ENCODE results near the gene WNT3. TPM values are rescaled to one million over a fixed set of nuclear protein-coding genes. Genes with fewer than 3 reads are reported as not detected.

The WNT3 gene
- total RNA-seq, 4 donors from 2014 or later, result 0.27 to 0.48 TPM; not detected in 2

GRCh38 chr17:46742565-46743270, 75.8 kb downstream of the WNT3 start:
- intact Hi-C loops (cut with DNase I; ENCODE audit: low total_unique reads) (no loop called here), in situ Hi-C loops (cut with MboI; ENCODE audit: low pct_ligation_motif_present in 1 of 4, low pct_unique_long_range_greater_than_20kb in 1 of 4, low sequenced_read_pairs in 3 of 4) (no loop called here)
- WGBS, 2 donors (ENCODE audit: low coverage in 1 of 2), result 73 to 91% methylated on average over 4 to 7 of the region's 7 CpGs
- TF ChIP-seq EP300 (IDR thresholded peaks at IDR 0.05; ENCODE audit: low read depth) (no peak), CTCF (IDR thresholded peaks at IDR 0.05) (no peak), POLR2A (IDR thresholded peaks at IDR 0.05) (no peak), POLR2AphosphoS5 (IDR thresholded peaks at IDR 0.05) (no peak)
- Histone ChIP-seq H3K9me3 (no peaks in the 10 kb centered on the region), H3K36me3 (peaks cover 0 to 5% (median 0%) of the 10 kb centered on the region in 4 donors), H3K27ac (no peak overlapping the region), H3K27me3 (no peaks in the 10 kb centered on the region), H3K4me1 (no peaks in the 10 kb centered on the region), H3K4me3 (no peak overlapping the region)
- no peak for DNase-seq

- Histone ChIP-seq H3K9me3 (no peaks in the 10 kb centered on the region), H3K4me1 (no peaks in the 10 kb centered on the region), H3K27ac (no peak overlapping the region), H3K27me3 (no peaks in the 10 kb centered on the region), H3K4me3 (no peak overlapping the region), H3K36me3 (peaks cover 0 to 5% (median 0%) of the 10 kb centered on the region in 4 donors)
- no peak for DNase-seq
- TF ChIP-seq POLR2AphosphoS5 (IDR thresholded peaks at IDR 0.05) (no peak), CTCF (IDR thresholded peaks at IDR 0.05) (no peak), EP300 (IDR thresholded peaks at IDR 0.05; ENCODE audit: low read depth) (no peak), POLR2A (IDR thresholded peaks at IDR 0.05) (no peak)
- in situ Hi-C loops (cut with MboI; ENCODE audit: low pct_ligation_motif_present in 1 of 4, low pct_unique_long_range_greater_than_20kb in 1 of 4, low sequenced_read_pairs in 3 of 4), result no loop called here
- 73 to 91% methylated on average over 2 of the region's 2 CpGs for WGBS, 2 donors (ENCODE audit: low coverage in 1 of 2)
- intact Hi-C loops (cut with DNase I; ENCODE audit: low total_unique reads), result no loop called here
Observed at GRCh38 chr17:46741122-46741730, 77.3 kb downstream of the WNT3 start.

GRCh38 chr17:46739982-46740381, 78.5 kb downstream of the WNT3 start:
- no peaks in the 10 kb centered on the region for H3K9me3 ChIP-seq
- intact Hi-C loops (cut with DNase I; ENCODE audit: low total_unique reads) (no loop called here), in situ Hi-C loops (cut with MboI; ENCODE audit: low pct_ligation_motif_present in 1 of 4, low pct_unique_long_range_greater_than_20kb in 1 of 4, low sequenced_read_pairs in 3 of 4) (no loop called here)

More at GRCh38 chr17:46739982-46740381, 78.5 kb downstream of the WNT3 start:
- no peak overlapping the region for H3K4me3 ChIP-seq
- no peak for DNase-seq
- peaks cover 0 to 5% (median 0%) of the 10 kb centered on the region in 4 donors for H3K36me3 ChIP-seq
- TF ChIP-seq CTCF (IDR thresholded peaks at IDR 0.05), result no peak
- TF ChIP-seq POLR2AphosphoS5 (IDR thresholded peaks at IDR 0.05), result no peak
- TF ChIP-seq POLR2A (IDR thresholded peaks at IDR 0.05), result no peak
- TF ChIP-seq EP300 (IDR thresholded peaks at IDR 0.05; ENCODE audit: low read depth), result no peak
- no peak overlapping the region for H3K27ac ChIP-seq
- H3K27me3 ChIP-seq, result no peaks in the 10 kb centered on the region
- H3K4me1 ChIP-seq, result no peaks in the 10 kb centered on the region

Measured in transverse colon (tissue), 4 donors.